HUDEP-2 (cell line): ENCODE results near the gene CHRNA1.
A peak's percentile ranks its signal among the peaks of the same experiment; 100 is the strongest.
"Not testable (repeated sequence)": the region's sequence is repeated elsewhere in the genome, so short reads cannot be mapped to it uniquely, and the experiment has no call there.

Source experiments
- DNase-seq, 76 experiments: peaks; one replicate each; lab custom pipeline; 2025; ENCODE audit not compliant: unreplicated experiment in 76 of 76; lab: John Stamatoyannopoulos, UW

The CHRNA1 gene

GRCh38 chr2:174719016-174719415 is 45.3 kb downstream of the CHRNA1 start:
- no peak for DNase-seq

DNA sequence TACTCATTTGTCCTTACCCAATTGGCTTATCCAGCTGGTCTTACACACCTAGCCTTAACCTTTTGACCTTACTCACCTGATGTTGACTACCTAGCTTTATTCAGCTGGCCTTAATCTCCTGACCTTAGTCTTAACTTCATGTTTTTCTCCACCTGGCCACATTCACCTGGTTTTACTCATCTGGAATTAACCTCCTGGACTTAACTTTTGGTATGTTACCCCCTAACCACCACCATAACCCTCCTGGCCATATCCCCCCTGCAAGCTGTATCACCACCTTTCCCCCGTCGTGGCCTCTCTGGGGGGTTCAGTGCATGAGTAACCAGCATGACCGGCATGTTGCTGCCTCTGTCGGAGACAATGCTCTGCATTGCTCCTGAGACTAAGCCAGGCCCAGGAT is 45.7 kb downstream of the CHRNA1 start:
- no peak for DNase-seq

DNA sequence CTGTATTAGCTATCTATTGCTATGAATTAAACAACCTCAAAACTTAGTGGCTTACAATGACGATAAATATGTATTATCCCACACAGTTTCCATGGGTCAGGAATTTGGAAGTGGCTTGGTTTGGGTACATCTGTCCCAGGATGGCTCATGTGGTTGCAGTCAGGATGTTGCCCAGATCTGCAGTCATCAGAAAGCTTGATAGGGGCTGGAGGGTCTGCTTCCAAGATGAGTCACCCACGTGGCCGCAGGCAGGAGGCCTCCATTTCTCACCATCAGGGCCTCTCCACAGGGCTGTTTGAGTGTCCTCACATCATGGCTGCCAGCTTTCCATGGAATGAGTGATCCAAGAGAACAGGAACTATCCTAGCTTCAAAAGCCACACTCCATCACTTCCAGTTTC is 46.4 kb downstream of the CHRNA1 start:
- DNase-seq, result no peak

GRCh38 chr2:174717273-174717672 is 47.0 kb downstream of the CHRNA1 start:
- DNase-seq, result no peak

DNA sequence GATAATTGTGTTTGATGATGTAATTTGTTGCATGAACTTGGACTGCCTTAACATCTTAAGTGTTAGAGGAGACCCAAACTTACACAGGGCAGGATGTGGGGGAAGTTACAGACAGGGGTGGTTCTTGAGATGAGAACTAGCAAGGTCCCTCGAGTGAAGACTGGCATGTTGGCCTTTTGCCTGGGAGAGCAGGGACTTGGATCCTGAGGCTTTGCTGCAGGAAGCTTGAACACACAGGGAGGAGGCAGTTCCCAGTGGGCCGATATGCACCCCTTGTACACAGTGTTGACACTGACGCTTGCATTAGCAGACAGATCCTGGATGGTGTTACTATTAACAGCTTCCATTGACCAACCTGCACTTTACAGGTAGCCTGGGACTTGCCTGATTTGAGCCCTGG is 47.5 kb downstream of the CHRNA1 start:
- no peak for DNase-seq

GRCh38 chr2:174713686-174714085 is 50.6 kb downstream of the CHRNA1 start:
- DNase-seq, result no peak

DNA sequence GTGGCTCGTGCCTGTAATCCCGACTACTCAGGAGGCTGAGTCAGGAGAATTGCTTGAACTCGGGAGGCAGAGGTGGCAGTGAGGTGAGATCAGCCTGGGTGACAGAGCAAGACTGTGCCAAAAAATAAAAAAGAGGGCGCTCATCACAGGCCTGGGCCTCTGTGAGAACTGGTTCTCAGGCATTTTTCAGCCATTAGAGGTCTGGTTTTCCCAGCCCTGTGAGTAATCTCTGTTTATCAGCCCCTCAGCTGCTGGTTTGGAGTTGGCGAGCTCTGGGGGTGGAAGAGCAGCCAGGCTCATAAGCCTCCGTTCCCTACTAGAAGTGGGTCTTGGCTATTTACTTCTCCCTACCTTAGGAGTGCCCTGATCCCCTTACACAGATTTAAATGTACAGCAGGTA is 53.1 kb downstream of the CHRNA1 start:
- DNase-seq, result no peak

DNA sequence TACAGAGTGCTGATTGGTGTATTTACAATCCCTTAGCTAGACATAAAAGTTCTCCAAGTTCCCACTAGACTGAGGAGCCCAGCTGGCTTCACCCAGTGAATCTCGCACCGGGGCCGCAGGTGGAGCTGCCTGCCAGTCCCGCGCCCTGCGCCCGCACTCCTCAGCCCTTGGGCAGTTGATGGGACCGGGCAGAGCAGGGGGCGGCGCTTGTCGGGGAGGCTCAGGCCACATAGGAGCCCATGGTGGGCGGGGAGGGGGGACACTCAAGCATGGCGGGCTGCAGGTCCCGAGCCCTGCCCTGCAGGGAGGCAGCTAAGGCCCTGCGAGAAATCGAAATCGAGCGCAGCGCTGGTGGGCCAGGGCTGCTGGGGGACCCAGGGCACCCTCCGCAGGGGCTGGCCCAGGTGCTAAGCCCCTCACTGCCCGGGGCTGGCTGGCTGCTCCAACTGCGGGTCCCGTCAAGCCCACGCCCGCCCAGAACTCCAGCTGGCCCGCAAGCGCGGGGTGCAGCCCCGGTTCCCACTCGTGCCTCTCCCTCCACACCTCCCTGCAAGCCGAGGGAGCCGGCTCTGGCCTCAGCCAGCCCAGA is 54.8 kb downstream of the CHRNA1 start:
- DNase-seq, result not testable (repeated sequence)

DNA sequence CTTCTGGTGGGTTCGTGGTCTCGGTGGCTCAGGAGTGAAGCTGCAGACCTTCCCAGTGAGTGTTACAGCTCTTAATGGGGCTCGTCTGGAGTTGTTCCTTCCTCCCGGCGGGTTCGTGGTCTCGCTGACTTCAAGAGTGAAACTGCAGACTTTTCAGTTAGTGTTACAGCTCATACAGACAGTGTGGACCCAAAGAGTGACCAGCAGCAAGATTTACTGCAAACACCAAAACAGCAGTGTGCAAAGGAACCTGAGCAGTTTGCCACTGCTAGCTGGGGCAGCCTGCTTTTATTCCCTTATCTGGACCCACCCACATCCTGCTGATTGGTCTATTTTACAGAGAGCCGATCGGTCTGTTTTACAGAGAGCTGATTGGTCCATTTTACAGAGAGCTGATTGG is 55.6 kb downstream of the CHRNA1 start:
- no peak for DNase-seq

DNA sequence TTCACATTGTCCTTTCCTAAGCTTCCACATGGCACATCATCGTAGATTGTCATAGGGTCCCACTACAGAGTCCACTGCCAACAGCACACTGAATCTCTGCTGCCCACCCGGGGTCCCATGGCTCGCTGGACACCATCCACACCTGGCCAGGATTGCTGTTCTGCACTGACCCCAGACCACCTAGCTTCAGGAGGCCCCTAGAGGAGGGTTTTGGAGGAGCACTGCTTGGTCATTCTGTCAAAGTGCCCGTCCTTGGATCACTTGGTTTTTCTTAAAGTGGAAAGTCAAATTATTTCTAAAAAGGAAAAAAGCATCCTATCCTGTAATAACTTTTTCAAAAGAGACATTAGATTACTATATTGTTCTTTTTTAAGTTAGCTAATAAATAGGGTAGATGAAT is 59.0 kb downstream of the CHRNA1 start:
- peak in 1 of 76 experiments; percentile 3 for DNase-seq

- no peak for DNase-seq
These were observed 59.6 kb downstream of the CHRNA1 start for GRCh38 chr2:174704642-174705041.

- no peak for DNase-seq
These were observed 60.2 kb downstream of the CHRNA1 start for GRCh38 chr2:174704061-174704460.

- no peak for DNase-seq
These were observed 60.8 kb downstream of the CHRNA1 start for GRCh38 chr2:174703430-174703829.

DNA sequence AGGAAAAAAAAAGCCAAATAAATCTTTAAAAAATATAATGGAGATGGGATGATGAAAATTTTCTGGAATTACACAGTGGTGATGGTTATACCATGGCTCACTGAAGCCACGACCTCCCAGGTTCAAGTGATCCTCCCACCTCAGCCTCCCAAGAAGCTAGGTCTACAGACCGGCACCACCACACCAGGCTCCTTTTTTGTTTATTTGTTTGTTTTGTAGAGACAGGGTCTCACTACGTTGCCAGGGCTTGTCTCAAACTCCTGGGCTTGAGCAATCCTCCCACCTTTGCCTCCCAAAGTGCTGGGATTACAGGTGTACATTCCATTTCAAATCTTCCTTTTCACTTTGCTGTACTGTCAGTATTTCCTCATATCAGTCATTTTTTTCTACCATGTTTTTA is 61.7 kb downstream of the CHRNA1 start:
- no peak for DNase-seq

DNA sequence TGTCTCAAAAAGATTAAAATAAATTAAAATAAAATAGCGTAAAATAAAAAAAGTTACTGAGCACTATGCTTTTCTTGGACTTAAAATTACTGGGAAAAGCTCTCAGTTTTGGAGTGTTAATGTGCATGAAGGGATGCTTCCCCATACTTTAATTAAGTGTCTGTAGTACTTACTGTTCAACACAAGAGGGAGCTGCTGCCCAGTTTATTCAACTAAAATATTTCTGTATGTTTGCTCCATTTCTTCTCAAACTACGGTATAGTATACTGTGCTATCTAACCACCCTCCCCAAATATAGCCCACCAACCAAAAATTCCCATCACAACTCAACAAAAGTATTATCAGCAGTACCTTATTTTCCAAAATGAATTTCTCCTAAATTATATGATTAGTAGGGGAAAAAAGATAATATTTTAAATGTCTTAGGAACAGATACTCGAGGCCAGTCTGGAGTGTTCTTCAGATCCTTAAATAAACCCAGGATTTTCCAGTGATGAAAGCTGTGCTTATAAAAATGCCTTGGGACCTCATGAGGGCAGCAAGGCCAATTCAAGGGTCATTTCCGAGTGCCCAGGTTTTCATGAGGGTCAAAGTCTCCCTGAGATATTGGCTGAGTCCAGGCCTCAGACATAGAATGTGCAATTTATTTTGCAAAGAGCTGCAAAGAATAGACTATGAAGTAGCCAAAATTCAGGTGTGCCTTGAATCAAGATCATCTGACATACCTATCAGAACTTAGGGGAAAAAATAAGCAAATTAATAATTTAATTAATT is 64.1 kb downstream of the CHRNA1 start:
- peak in 19 of 76 experiments; percentile 4 to 51 (median 20) for DNase-seq
